ENCODE results near the gene GRIA1.

- TF ChIP-seq CTCF (conservative IDR thresholded peaks at IDR 0.05; ENCODE audit: low read length) (no peak), EZH2phosphoT487 (IDR thresholded peaks at IDR 0.05; ENCODE audit: borderline replicate concordance) (no peak)
These were observed 3.7 kb upstream of the GRIA1 start for GRCh38 chr5:153486771-153487170.

All from Loucy (cell line).